HG02981 (cell line): ENCODE data around the gene BACH2.
"Not testable (repeated sequence)": the region's sequence is repeated elsewhere in the genome, so short reads cannot be mapped to it uniquely, and the experiment has no call there.

Experiments
- ATAC-seq: cut with Tn5 transposase; IDR thresholded peaks from one replicate; pipeline ENCODE4 v1.9.1; 2021; ENCODE audit warnings: mild to moderate bottlenecking, moderate library complexity; ENCODE audit not compliant: unreplicated experiment

BACH2 gene

GRCh38 chr6:89927791-89928550 lies 368.7 kb downstream of the BACH2 start:
- ATAC-seq: no peak

GRCh38 chr6:89927264-89927663 lies 369.4 kb downstream of the BACH2 start:
- no peak for ATAC-seq

- ATAC-seq: no peak
Measured at GRCh38 chr6:89925826-89926225, 370.8 kb downstream of the BACH2 start.

GRCh38 chr6:89924231-89924630 lies 372.4 kb downstream of the BACH2 start:
- ATAC-seq: no peak

GRCh38 chr6:89921691-89922090 lies 375.0 kb downstream of the BACH2 start:
- ATAC-seq: no peak

- no peak for ATAC-seq
Measured at GRCh38 chr6:89921197-89921596, 375.4 kb downstream of the BACH2 start.

DNA sequence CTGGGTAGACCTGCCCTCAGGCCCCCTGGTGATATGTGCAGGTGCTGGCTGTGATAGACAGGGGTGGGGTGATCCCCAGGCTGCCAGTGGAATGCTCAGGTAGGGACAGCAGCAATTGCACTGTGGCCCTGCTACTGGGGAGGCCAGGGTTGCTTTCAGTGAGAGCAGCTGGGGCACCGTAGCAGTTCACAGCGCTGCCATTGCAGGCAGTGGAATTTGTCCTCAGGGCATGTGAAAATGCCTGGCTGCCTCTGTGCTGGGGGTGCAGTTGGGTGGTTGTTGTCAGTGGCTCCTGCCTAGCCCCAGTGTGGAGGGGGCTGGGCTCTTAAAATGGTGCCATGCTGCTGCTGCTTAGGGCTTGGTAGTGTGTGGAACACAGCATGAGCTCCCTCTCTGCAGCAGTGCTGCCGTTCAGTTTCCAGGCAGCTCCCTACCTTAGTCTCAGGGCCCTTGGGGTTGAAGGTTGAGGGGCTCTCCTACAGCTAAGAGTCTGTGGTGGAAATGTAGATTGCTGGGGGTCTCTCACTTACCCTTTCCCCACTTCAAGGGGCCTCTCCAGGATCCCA lies 378.8 kb downstream of the BACH2 start:
- no peak for ATAC-seq

GRCh38 chr6:89917216-89917615 lies 379.4 kb downstream of the BACH2 start:
- no peak for ATAC-seq

GRCh38 chr6:89916136-89916920 lies 380.3 kb downstream of the BACH2 start:
- ATAC-seq: no peak

GRCh38 chr6:89910902-89911240 lies 385.8 kb downstream of the BACH2 start:
- ATAC-seq: no peak

DNA sequence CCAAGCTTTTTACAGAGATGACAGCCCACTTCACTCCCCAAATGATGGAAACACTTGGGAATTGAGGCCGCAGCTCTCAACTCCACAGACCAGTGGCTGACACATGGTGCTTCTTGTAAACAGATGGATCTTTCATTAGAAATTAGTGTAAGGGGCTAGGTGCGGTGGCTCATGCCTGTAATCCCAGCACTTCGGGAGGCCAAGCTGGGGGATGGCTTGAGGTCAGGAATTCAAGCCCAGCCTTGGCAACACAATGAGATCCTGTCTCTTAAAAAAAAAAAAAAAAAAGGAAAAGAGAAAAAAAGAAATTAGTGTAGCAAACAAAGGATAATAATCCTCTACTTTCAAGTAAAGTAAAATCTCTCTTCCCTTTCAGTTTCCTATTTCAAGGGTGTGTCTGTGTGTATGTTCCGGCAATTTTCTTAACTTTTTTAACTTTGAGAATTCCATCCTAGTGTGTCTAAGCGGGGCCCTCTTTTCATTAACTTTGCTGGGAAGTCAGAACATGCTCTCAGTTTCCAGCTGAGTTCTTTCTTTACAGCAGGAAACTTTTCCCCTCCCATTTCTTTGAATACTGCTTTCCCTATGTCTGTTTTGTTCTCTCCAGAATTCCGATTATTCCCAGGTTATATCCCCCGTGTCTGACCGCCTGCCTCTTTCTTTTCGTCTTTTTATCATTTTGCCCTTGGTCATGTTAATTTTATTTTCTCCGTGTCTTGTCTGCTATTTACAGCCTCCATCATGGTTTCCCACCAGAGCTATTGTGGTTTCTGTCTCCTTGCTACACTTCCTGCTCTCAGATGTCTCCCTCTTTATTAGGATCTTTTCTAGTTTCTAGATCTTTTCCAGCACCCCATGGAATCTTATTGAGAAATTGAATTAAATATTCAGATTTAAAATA lies 386.4 kb downstream of the BACH2 start:
- not testable (repeated sequence) for ATAC-seq

DNA sequence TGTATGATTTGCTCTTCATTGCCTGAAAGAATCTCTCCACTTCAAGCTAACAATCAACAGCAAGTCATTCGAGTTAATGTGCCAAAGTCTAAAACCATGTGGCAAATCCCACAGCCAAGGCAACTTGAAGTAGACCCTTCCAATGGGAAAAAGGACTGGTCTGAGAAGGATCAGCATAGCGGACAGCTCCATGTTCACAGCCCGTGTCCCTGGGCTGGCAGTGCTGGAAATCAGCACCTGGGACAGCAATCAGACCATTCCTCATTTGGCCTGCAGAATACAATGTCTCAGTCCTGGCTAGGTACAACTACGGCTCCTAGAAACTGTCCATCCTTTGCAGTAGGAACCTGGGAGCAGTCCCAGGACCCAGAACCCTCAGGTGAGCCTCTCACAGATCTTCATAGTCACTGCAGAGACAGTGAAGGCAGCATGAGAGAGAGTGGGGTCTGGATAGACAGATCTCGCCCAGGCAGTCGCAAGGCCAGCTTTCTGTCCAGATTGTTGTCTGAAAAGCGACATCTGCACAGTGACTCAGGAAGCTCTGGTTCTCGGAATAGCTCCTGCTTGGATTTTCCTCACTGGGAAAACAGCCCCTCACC lies 401.3 kb downstream of the BACH2 start:
- no peak for ATAC-seq

GRCh38 chr6:89894169-89894568 lies 402.5 kb downstream of the BACH2 start, which contains the start of gene GJA10:
Gene GJA10, plus strand, starts transcription at chr6:89894469. Its CDS starts 0 bp downstream, at chr6:89894469.
- ATAC-seq: no peak

DNA sequence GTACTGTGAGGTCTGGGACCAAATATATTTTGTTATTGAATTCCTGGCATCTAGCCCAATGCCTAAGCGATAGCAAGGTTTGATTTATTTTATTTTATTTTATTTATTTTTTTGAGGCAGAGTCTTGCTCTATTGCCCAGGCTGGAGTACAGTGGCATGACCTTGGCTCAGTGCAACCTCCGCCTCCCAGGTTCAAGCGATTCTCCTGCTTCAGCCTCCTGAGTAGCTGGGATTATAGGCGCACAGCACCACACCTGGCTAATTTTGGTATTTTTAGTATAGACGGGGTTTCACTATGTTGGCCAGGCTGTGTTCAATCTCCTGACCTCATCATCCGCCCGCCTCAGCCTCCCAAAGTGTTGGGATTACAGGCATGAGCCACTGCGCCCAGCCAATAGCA lies 404.1 kb downstream of the BACH2 start:
- ATAC-seq: not testable (repeated sequence)

GRCh38 chr6:89890845-89891528 lies 405.7 kb downstream of the BACH2 start:
- ATAC-seq: not testable (repeated sequence)

DNA sequence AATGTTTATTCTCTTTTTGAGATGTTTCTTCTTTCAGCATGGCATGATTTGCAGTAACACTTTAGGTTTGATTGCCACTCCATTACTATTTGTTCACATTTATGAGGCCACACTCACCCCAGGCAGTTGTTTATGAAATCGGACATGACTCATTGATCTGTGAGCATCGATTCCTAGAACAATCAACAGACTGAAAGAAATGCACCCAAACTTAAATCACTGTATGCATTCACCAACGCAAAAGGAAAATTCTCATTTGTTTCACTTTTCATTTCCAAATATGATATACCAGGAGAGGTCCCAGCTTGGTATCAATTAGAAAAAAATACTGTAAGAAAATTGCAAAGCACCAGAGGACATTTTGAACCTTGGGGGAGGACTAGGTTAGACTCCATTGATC lies 407.8 kb downstream of the BACH2 start:
- ATAC-seq: no peak

- no peak for ATAC-seq
Measured at GRCh38 chr6:89888138-89888514, 408.5 kb downstream of the BACH2 start.

GRCh38 chr6:89887452-89888137 lies 409.0 kb downstream of the BACH2 start:
- ATAC-seq: no peak

DNA sequence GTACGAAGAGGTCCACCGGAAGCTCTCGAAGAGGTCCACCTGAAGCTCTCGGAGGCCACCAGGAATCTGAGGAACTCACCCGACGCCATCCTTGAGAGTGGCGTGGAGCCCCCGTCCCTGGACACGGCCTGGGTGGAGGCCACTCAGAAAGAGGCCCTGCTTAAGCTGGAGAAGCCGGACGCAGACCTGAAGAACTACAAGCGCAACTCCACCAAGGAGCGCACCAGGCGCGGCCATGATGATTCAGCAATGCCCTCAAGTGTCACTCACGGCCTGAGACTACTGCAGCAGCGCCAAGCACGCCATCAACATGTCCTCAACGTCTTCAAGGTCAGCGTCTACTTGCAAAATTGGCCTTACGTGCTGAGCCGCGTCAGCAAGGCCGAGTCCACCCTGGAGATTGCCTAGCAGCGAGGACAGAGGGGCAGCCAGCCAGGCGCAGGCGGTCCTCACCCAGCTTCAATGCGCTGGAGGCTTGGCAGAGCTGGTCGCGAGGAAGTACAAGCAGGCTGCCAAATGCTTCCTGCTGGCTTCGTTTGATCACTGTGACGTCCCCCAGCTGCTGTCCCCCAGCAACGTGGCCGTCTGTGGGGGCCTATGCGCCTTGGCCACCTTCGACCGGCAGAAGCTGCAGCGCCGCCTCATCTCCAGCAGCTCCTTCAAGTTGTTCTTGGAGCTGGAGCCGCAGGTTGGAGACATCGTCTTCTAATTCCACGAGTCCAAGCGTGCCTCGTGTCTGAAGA lies 410.1 kb downstream of the BACH2 start:
- no peak for ATAC-seq
